Effector memory CD8-positive, alpha-beta T cell (primary cell): ENCODE results near the gene PTPRM.
"Not testable (repeated sequence)": the region's sequence is repeated elsewhere in the genome, so short reads cannot be mapped to it uniquely, and the experiment has no call there.

ENCODE experiments used
- ATAC-seq: fragments of 150-1000 bp; cut with Tn5 transposase; replicated peaks from 2 replicates; pipeline ENCODE4 v1.10.0; 2021; ENCODE audit warnings: mild to moderate bottlenecking, moderate library complexity
- DNase-seq, 3 experiments: peaks; one replicate each; pipeline ENCODE4 v3.0.0; 2021
- H3K27ac Mint-ChIP-seq, 2 donors: one replicate each; pipeline ENCODE4 v1.8.0; 2022; ENCODE audit warnings: mild to moderate bottlenecking in 2 of 2, mixed read lengths in 2 of 2, moderate library complexity in 2 of 2
- H3K27me3 Mint-ChIP-seq, 2 donors: one replicate each; pipeline ENCODE4 v1.8.0; 2022; ENCODE audit warnings: mixed read lengths in 2 of 2
- H3K36me3 Mint-ChIP-seq: one replicate; pipeline ENCODE4 v1.8.0; 2022; ENCODE audit warnings: mild to moderate bottlenecking, moderate library complexity, mixed read lengths; ENCODE audit not compliant: insufficient read depth
- H3K4me1 Mint-ChIP-seq, 2 donors: one replicate each; pipeline ENCODE4 v1.8.0; 2022; ENCODE audit warnings: low read depth in 2 of 2, mixed read lengths in 2 of 2
- H3K4me3 Mint-ChIP-seq, 2 donors: one replicate each; pipeline ENCODE4 v1.8.0; 2022; ENCODE audit warnings: mild to moderate bottlenecking in 2 of 2, mixed read lengths in 2 of 2, moderate library complexity in 2 of 2
- H3K9me3 Mint-ChIP-seq, 2 donors: one replicate each; pipeline ENCODE4 v1.8.0; 2022; ENCODE audit warnings: mixed read lengths in 2 of 2

PTPRM gene

DNA sequence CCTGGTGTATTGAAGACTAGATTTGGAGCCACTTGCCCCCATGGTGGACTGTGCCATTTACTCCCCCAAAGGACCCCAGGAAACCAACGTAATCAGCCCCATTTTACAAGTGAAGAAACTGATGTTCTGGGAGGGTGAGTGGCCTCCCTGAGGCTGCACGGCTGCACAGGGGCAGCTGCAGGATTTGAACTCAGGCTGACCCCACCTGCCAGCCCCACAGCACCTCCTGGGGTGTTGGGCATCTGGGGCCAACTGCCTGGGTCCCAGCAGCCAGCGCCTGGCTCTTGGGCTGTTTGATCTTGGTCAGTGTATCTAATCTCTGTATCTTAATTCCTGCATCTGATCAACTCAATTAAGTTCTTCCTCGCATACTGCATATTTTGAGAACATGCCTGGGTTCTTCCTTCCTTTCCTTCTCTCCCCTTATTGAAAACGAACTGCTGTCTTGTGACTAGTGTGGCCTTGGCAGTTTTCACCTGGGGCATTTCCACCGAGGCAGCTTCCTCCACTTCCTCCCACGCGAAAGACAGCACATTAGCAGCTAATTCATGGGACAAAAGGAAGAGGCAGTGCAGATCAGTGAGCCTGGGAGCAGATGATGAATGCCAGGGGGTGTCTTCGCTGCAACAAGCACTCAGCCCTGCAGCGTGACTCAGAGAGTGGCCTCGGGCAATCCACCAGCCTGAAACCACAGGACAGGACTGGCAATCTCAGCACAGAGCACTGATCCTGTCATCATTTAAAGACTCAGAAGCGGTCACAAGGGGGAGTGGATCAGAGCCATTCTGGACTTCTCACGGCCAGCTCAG is 858.0 kb downstream of the PTPRM start:
- no peak for ATAC-seq
- no peak overlapping the region for H3K27ac Mint-ChIP-seq
- no peaks in the 10 kb centered on the region for H3K9me3 Mint-ChIP-seq
- peaks cover 3% of the 10 kb centered on the region for H3K36me3 Mint-ChIP-seq
- no peaks in the 10 kb centered on the region for H3K4me1 Mint-ChIP-seq
- no peaks in the 10 kb centered on the region for H3K27me3 Mint-ChIP-seq
- DNase-seq, result no peak
- no peak overlapping the region for H3K4me3 Mint-ChIP-seq

- no peak overlapping the region for H3K27ac Mint-ChIP-seq
- DNase-seq (no peak), ATAC-seq (no peak)
- no peaks in the 10 kb centered on the region for H3K27me3 Mint-ChIP-seq
- H3K9me3 Mint-ChIP-seq, result no peaks in the 10 kb centered on the region
- peaks cover 3% of the 10 kb centered on the region for H3K36me3 Mint-ChIP-seq
- H3K4me3 Mint-ChIP-seq, result no peak overlapping the region
- H3K4me1 Mint-ChIP-seq, result no peaks in the 10 kb centered on the region
Observed at GRCh38 chr18:8426401-8426800, 859.3 kb downstream of the PTPRM start.

DNA sequence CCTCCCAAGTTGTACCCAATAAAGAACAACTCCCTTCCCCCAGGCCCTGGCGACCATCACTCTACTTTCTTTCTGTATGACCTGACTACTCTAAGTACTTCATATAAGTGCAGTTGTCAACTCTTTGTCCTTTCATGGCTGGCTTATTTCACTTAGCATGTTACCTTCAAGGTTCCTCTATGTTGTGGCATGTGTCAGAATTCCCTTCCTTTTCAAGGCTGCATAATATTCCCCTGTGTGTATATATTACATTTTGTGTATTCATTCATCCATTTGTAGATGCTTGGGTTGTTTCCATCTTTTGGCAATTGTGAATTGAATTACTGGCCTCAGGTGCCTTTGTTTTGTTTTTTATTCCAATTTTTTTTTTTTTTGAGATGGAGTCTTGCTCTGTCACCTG is 860.2 kb downstream of the PTPRM start:
- Mint-ChIP-seq H3K27me3 (peaks cover 3 to 5% of the 10 kb centered on the region in 2 donors), H3K36me3 (peaks cover 3% of the 10 kb centered on the region), H3K4me3 (no peak overlapping the region), H3K27ac (no peak overlapping the region), H3K4me1 (no peaks in the 10 kb centered on the region), H3K9me3 (no peaks in the 10 kb centered on the region)
- ATAC-seq, result no peak
- DNase-seq, result no peak

GRCh38 chr18:8428951-8429350 is 861.8 kb downstream of the PTPRM start:
- no peak overlapping the region for H3K27ac Mint-ChIP-seq
- peaks cover 3% of the 10 kb centered on the region for H3K36me3 Mint-ChIP-seq
- ATAC-seq (no peak), DNase-seq (no peak)
- H3K27me3 Mint-ChIP-seq, result peaks cover 8 to 10% of the 10 kb centered on the region in 2 donors
- no peaks in the 10 kb centered on the region for H3K9me3 Mint-ChIP-seq
- H3K4me3 Mint-ChIP-seq, result no peak overlapping the region
- no peaks in the 10 kb centered on the region for H3K4me1 Mint-ChIP-seq

- no peaks in the 10 kb centered on the region for H3K9me3 Mint-ChIP-seq
- DNase-seq (no peak), ATAC-seq (no peak)
- H3K27ac Mint-ChIP-seq, result no peak overlapping the region
- no peak overlapping the region for H3K4me3 Mint-ChIP-seq
- H3K4me1 Mint-ChIP-seq, result no peaks in the 10 kb centered on the region
- peaks cover 8 to 10% of the 10 kb centered on the region in 2 donors for H3K27me3 Mint-ChIP-seq
- H3K36me3 Mint-ChIP-seq, result peaks cover 3% of the 10 kb centered on the region
Observed at GRCh38 chr18:8431036-8431435, 863.9 kb downstream of the PTPRM start.

GRCh38 chr18:8433323-8433722 is 866.2 kb downstream of the PTPRM start:
- peaks cover 3% of the 10 kb centered on the region for H3K36me3 Mint-ChIP-seq
- no peaks in the 10 kb centered on the region for H3K9me3 Mint-ChIP-seq

DNA sequence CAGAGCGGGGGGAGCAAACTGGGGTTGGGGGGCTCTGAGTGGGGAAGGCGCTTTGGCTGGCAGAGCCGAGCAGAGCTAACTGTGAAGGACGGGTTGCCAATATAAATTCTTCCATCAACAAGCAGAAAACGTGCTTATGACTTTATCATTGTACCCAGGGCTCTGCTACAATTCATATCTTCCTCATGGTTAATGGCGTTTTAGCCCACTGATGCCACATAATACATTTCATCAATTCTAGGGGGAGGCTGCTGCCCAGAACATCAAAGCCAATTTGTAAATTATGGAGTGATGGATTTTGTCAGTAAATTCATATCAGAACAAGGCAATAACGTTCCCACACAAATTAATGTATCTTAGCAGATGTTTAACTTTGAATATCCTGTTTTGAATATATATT is 866.7 kb downstream of the PTPRM start:
- Mint-ChIP-seq H3K27ac (no peak overlapping the region), H3K27me3 (peaks cover 8 to 10% of the 10 kb centered on the region in 2 donors), H3K4me1 (no peaks in the 10 kb centered on the region), H3K9me3 (no peaks in the 10 kb centered on the region), H3K4me3 (no peak overlapping the region), H3K36me3 (peaks cover 1% of the 10 kb centered on the region)
- no peak for ATAC-seq
- DNase-seq, result no peak

More at GRCh38 chr18:8433323-8433722, 866.2 kb downstream of the PTPRM start:
- Mint-ChIP-seq H3K4me1 (no peaks in the 10 kb centered on the region), H3K27ac (no peak overlapping the region), H3K27me3 (peaks cover 8 to 10% of the 10 kb centered on the region in 2 donors), H3K4me3 (no peak overlapping the region)
- DNase-seq (no peak), ATAC-seq (no peak)

GRCh38 chr18:8435376-8435775 is 868.3 kb downstream of the PTPRM start:
- no peaks in the 10 kb centered on the region for H3K36me3 Mint-ChIP-seq
- DNase-seq (no peak), ATAC-seq (no peak)
- H3K27me3 Mint-ChIP-seq, result peaks cover 8 to 10% of the 10 kb centered on the region in 2 donors
- no peaks in the 10 kb centered on the region for H3K4me1 Mint-ChIP-seq
- H3K9me3 Mint-ChIP-seq, result no peaks in the 10 kb centered on the region
- H3K4me3 Mint-ChIP-seq, result no peak overlapping the region
- H3K27ac Mint-ChIP-seq, result no peak overlapping the region

- Mint-ChIP-seq H3K36me3 (no peaks in the 10 kb centered on the region), H3K4me3 (no peak overlapping the region)
Observed at GRCh38 chr18:8439055-8439454, 871.9 kb downstream of the PTPRM start.

DNA sequence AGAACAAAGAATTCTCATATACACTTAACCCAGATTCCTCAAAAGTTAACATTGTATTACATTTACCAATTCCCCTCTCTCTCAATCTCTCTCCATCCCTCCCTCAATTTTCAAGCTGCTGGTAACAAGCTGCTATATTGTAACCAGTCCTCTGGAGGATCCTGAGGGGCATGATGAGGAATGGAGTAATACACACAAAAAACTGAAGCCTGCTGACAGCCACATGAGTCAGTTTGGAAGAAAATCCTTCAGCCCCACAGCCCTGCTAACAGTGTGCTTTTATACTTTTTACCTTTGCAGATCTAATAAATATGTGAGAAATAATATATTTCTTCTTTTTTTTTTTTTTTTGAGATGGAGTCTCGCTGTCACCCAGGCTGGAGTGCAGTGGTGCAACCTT is 876.4 kb downstream of the PTPRM start:
- Mint-ChIP-seq H3K36me3 (no peaks in the 10 kb centered on the region), H3K9me3 (peaks cover 1 to 8% of the 10 kb centered on the region in 2 donors)

More at GRCh38 chr18:8439055-8439454, 871.9 kb downstream of the PTPRM start:
- Mint-ChIP-seq H3K4me1 (no peaks in the 10 kb centered on the region), H3K27me3 (peaks cover 0 to 8% of the 10 kb centered on the region in 2 donors), H3K9me3 (peaks cover 0 to 8% of the 10 kb centered on the region in 2 donors), H3K27ac (no peak overlapping the region)
- DNase-seq (no peak), ATAC-seq (no peak)

GRCh38 chr18:8446936-8447335 is 879.8 kb downstream of the PTPRM start:
- H3K36me3 Mint-ChIP-seq, ATAC-seq, H3K27ac Mint-ChIP-seq, H3K4me3 Mint-ChIP-seq, H3K9me3 Mint-ChIP-seq, DNase-seq, H3K4me1 Mint-ChIP-seq: not testable (repeated sequence)
- H3K27me3 Mint-ChIP-seq, result peaks cover 34 to 43% of the 10 kb centered on the region in 2 donors

More for the DNA sequence above, 876.4 kb downstream of the PTPRM start:
- ATAC-seq (no peak), DNase-seq (no peak)
- Mint-ChIP-seq H3K4me1 (no peaks in the 10 kb centered on the region), H3K4me3 (no peak overlapping the region), H3K27ac (no peak overlapping the region), H3K27me3 (peaks cover 27 to 28% of the 10 kb centered on the region in 2 donors)

DNA sequence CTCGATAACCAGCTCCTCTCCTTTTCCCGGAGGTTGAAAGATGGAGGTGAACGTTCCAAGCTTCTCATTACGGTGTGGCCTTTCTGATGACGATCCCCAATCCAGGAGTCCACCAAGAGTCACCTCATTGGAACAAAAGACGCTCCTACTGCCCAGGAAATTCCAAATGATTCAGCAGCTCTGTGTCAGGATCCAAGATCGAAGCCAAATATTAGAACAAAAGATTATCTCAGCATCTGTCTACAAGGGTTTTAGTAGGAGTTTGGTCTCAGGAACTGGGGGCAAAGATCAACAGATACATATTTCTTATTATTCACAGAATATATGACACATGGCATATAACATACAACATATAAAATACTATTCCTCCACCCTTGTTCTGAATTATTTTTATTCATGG is 881.0 kb downstream of the PTPRM start:
- ATAC-seq (no peak), DNase-seq (no peak)
- peaks cover 34 to 35% of the 10 kb centered on the region in 2 donors for H3K27me3 Mint-ChIP-seq
- H3K27ac Mint-ChIP-seq, result no peak overlapping the region
- no peak overlapping the region for H3K4me3 Mint-ChIP-seq
- no peaks in the 10 kb centered on the region for H3K4me1 Mint-ChIP-seq
- peaks cover 0 to 1% of the 10 kb centered on the region in 2 donors for H3K9me3 Mint-ChIP-seq
- H3K36me3 Mint-ChIP-seq, result peaks cover under 1% of the 10 kb centered on the region

DNA sequence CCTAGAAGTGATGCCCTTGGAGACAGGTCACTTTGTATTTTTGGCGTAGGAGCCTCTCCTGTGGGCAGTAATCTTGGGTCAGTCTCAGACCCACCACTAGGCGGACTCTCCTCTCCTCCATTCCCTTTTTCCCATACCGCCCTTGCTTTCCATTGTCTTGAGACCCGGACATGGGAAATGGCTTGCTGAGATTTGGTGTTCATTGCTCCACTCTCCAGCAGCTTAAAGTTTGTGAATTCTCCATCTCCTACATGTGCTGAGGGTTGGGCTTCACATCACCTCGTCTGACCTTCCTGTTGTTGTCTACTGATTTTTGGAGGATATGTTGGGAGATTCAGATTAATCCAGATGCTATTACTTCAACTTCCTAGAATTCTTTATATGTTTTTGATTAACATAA is 882.9 kb downstream of the PTPRM start:
- Mint-ChIP-seq H3K9me3 (peaks cover 0 to 1% of the 10 kb centered on the region in 2 donors), H3K4me1 (no peaks in the 10 kb centered on the region), H3K27ac (no peak overlapping the region), H3K27me3 (peaks cover 27 to 35% of the 10 kb centered on the region in 2 donors), H3K36me3 (peaks cover 4% of the 10 kb centered on the region), H3K4me3 (no peak overlapping the region)
- ATAC-seq, result no peak
- DNase-seq, result no peak

DNA sequence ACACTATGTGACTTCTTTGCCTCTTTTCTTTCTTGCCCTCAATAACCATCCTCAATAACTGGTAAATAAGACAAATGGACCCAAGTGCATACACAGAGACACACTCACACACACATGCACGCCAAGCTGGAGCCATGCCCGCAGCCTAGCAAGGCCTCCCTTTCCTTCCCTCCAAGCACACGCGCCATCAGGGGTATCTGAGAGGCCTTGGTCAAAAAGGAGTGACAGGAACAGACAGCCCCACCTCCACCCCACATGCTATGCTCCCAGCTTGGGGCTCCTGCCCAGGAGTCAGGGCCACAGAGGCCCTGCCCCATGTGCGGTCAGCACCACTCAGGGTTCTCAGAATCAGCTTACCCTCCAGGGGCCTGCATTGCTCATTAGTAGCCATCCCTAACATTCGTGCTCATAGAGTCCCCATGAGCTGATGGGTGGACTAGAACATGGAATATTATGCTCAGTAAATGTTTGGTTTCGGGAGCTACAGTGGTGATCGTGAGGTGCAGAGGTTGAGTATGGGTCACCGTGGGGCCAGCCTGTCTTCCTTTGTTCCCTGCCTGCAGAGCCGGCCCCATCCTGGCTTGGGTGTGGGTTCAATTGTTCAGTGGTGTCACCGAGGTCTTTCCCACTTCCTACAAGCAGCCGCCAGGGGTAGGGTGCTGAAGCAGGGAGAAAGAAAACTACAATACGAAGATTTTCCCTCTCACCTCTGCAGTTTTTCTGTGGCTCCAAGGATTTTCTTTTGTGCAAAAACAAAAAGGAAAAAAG is 884.0 kb downstream of the PTPRM start:
- peaks cover 22 to 32% of the 10 kb centered on the region in 2 donors for H3K27me3 Mint-ChIP-seq
- H3K9me3 Mint-ChIP-seq, result peaks cover 0 to 1% of the 10 kb centered on the region in 2 donors
- DNase-seq, result no peak
- H3K27ac Mint-ChIP-seq, result no peak overlapping the region
- H3K4me1 Mint-ChIP-seq, result no peaks in the 10 kb centered on the region
- no peak overlapping the region for H3K4me3 Mint-ChIP-seq
- ATAC-seq, result no peak
- peaks cover 4% of the 10 kb centered on the region for H3K36me3 Mint-ChIP-seq
